K562 (cell line): ENCODE results near the gene SLC9A2. TPM values are rescaled to one million over a fixed set of nuclear protein-coding genes. Genes with fewer than 3 reads are reported as not detected.

Experiments
- ARID1B ChIP-seq: fragments of 450-650 bp; IDR thresholded peaks from 2 replicates; pipeline ENCODE4 v1.6.1; 2016; ENCODE audit warnings: antibody characterized with exemption, mild to moderate bottlenecking, inconsistent platforms
- BACH1 ChIP-seq: fragments of 200-800 bp; sonication (Bioruptor generic); IDR thresholded peaks from 2 replicates; pipeline ENCODE4 v1.6.1; 2016; ENCODE audit warnings: missing genetic modification characterization, missing compliant biosample characterization
- CEBPG ChIP-seq, 3 experiments: fragments of 200-800 bp in 1 of 3; sonication (Bioruptor generic) in 1 of 3; sonication (generic) in 1 of 3; formaldehyde crosslinking in 1 of 3; IDR thresholded peaks in 2 of 3; conservative IDR thresholded peaks in 1 of 3; 2 replicates each; pipeline versions ENCODE4 v1.6.1 to v1.8.0; 2016 to 2022; ENCODE audit warnings: missing compliant biosample characterization in 2 of 3, missing genetic modification characterization in 2 of 3, mild to moderate bottlenecking in 1 of 3, missing genetic modification reagents in 1 of 3
- EHMT2 ChIP-seq: fragments of 450-650 bp; IDR thresholded peaks from 2 replicates; pipeline ENCODE4 v1.6.1; 2018; ENCODE audit warnings: antibody characterized with exemption
- EP300 ChIP-seq: IDR thresholded peaks from 2 replicates; pipeline ENCODE4 v1.6.1; 2012; ENCODE audit warnings: low read length, improper control_type of control experiment
- GATAD2B ChIP-seq: fragments of 450-650 bp; IDR thresholded peaks from 2 replicates; pipeline ENCODE4 v1.6.1; 2017; ENCODE audit warnings: mild to moderate bottlenecking, borderline replicate concordance
- IRF9 ChIP-seq: fragments of 450-650 bp; IDR thresholded peaks from 2 replicates; pipeline ENCODE4 v1.6.1; 2016; ENCODE audit warnings: missing biosample characterization, missing genetic modification characterization
- KLF13 ChIP-seq: fragments of 450-650 bp; IDR thresholded peaks from 2 replicates; pipeline ENCODE4 v1.6.1; 2016; ENCODE audit warnings: missing genetic modification characterization, low read depth, mild to moderate bottlenecking, missing compliant biosample characterization, moderate library complexity, borderline replicate concordance
- L3MBTL2 ChIP-seq: fragments of 450-650 bp; IDR thresholded peaks from 2 replicates; pipeline ENCODE4 v1.6.1; 2016; ENCODE audit warnings: mild to moderate bottlenecking, moderate library complexity
- MAFG ChIP-seq: fragments of 450-650 bp; conservative IDR thresholded peaks from 2 replicates; pipeline ENCODE4 v1.6.1; 2016; ENCODE audit warnings: missing genetic modification characterization, missing compliant biosample characterization
- MEIS2 ChIP-seq: fragments of 450-650 bp; IDR thresholded peaks from 2 replicates; pipeline ENCODE4 v1.6.1; 2014; ENCODE audit warnings: mild to moderate bottlenecking; ENCODE audit not compliant: partially characterized antibody
- NKRF ChIP-seq: fragments of 450-650 bp; IDR thresholded peaks from 2 replicates; pipeline ENCODE4 v1.6.1; 2016; ENCODE audit warnings: borderline replicate concordance
- RFX5 ChIP-seq: IDR thresholded peaks from 2 replicates; pipeline ENCODE4 v1.6.1; 2011; ENCODE audit warnings: low read depth, mild to moderate bottlenecking, improper control_type of control experiment, low read length
- SPI1 ChIP-seq: IDR thresholded peaks from 2 replicates; pipeline ENCODE4 v1.6.1; 2011; ENCODE audit warnings: low read depth, low read length, control low read depth, borderline replicate concordance
- SUPT5H ChIP-seq: fragments of 450-650 bp; IDR thresholded peaks from 2 replicates; pipeline ENCODE4 v1.6.1; 2016
- TAF9B ChIP-seq: fragments of 450-650 bp; IDR thresholded peaks from 2 replicates; pipeline ENCODE4 v1.6.1; 2018; ENCODE audit warnings: mild to moderate bottlenecking; ENCODE audit not compliant: partially characterized antibody
- TCF3 ChIP-seq: sonication (generic); formaldehyde crosslinking; IDR thresholded peaks from 2 replicates; pipeline ENCODE4 v1.4.0; 2020; ENCODE audit warnings: mild to moderate bottlenecking, missing genetic modification reagents
- ZBTB34 ChIP-seq: fragments of 250-450 bp; sonication (Bioruptor Pico); IDR thresholded peaks from 2 replicates; pipeline ENCODE4 v1.8.0; 2021; ENCODE audit warnings: mild to moderate bottlenecking, moderate library complexity
- ZC3H8 ChIP-seq: fragments of 450-650 bp; IDR thresholded peaks from 2 replicates; pipeline ENCODE4 v1.6.1; 2017
- ZNF224 ChIP-seq: sonication (generic); formaldehyde crosslinking; IDR thresholded peaks from 2 replicates; pipeline ENCODE4 v1.8.0; 2022; ENCODE audit warnings: mild to moderate bottlenecking, missing genetic modification reagents
- ZNF274 ChIP-seq: IDR thresholded peaks from 2 replicates; pipeline ENCODE4 v1.6.1; 2011; ENCODE audit warnings: low read depth, mild to moderate bottlenecking, low read length, moderate library complexity, borderline replicate concordance
- ZNF408 ChIP-seq: fragments of 250-450 bp; sonication (Bioruptor Pico); IDR thresholded peaks from 2 replicates; pipeline ENCODE4 v1.4.0; 2020; ENCODE audit warnings: low read depth, mild to moderate bottlenecking, moderate library complexity
- ZNF445 ChIP-seq: fragments of 250-450 bp; sonication (Bioruptor Pico); IDR thresholded peaks from 2 replicates; pipeline ENCODE4 v1.4.0; 2020; ENCODE audit warnings: low read depth, mild to moderate bottlenecking, moderate library complexity
- ZNF561 ChIP-seq: fragments of 450-650 bp; formaldehyde crosslinking; conservative IDR thresholded peaks from 2 replicates; pipeline ENCODE4 v1.4.0; 2020; ENCODE audit warnings: mild to moderate bottlenecking, moderate library complexity
- polyA plus RNA-seq, 8 experiments: library from polyadenylated mRNA; depleted of rRNA in 4 of 8; stranded (reverse) in 5 of 8; unstranded in 3 of 8; fragments of >200 nt; fragmentation: Nextera tagmentation in 2 of 8; fragmentation: Illumina TruSeq in 1 of 8; extraction: Ambion mirVana in 2 of 8; extraction: Trizol in 1 of 8; gene quantifications; 2 replicates each; pipeline versions ENCODE4 v1.2.1 to v1.2.3, GENCODE V29; 2011 to 2014; ENCODE audit warnings: inconsistent platforms in 1 of 8, missing spikeins in 1 of 8
- total RNA-seq, 7 experiments: library from RNA; depleted of rRNA in 6 of 7; stranded (reverse); fragments of >200 nt in 6 of 7; fragmentation: Illumina TruSeq in 2 of 7; extraction: Trizol in 2 of 7; gene quantifications; 2 replicates each; pipeline versions ENCODE4 v1.2.1 to v1.2.3, GENCODE V29; 2011 to 2021; ENCODE audit warnings: low replicate concordance in 1 of 7
- TF ChIP-seq, protein P1 (sequence below): fragments of 200-800 bp; sonication (Bioruptor generic); IDR thresholded peaks from 2 replicates; pipeline ENCODE4 v1.6.1; 2017; ENCODE audit warnings: missing genetic modification characterization, missing compliant biosample characterization

The SLC9A2 gene
- total and polyA plus RNA-seq, 9 of the 15 experiments (the other 6 are each of a cell fraction or from before 2014, with no cell fraction given): 0.45 to 3.3 (median 1.6) TPM

- TF ChIP-seq NKRF (no peak), MAFG (0 out of 2 replicates have a peak, but pooled peaks have one; percentile 23), MEIS2 (peak; percentile 83), KLF13 (no peak), BACH1 (tag) (peak; percentile 70; the same call in 1 of the 2 replicates), ZBTB34 (CRISPR knock-in tag) (no peak), TAF9B (peak; percentile 19), IRF9 (tag) (no peak), RFX5 (no peak), ZC3H8 (no peak), SUPT5H (no peak), ZNF224 (CRISPR knock-in tag) (no peak), ZNF408 (CRISPR knock-in tag) (no peak), ARID1B (peak; percentile 74), SPI1 (peak; percentile 83), ZNF561 (CRISPR knock-in tag) (no peak), L3MBTL2 (peak; percentile 44), ZNF445 (no peak), TCF3 (CRISPR knock-in tag) (peak; percentile 38; the same call in 1 of the 2 replicates), EHMT2 (peak; percentile 52; the same call in 1 of the 2 replicates), GATAD2B (peak; percentile 19; the same call in 1 of the 2 replicates), CEBPG (CRISPR knock-in tag; IDR thresholded peaks at IDR 0.05) (no peak), CEBPG (tag; conservative IDR thresholded peaks at IDR 0.05 in 1 of 2, IDR thresholded peaks at IDR 0.05 in 1 of 2) (peak; percentile 78 to 88), ZNF274 (no peak), EP300 (peak; percentile 80)
- TF ChIP-seq, protein P1, sequence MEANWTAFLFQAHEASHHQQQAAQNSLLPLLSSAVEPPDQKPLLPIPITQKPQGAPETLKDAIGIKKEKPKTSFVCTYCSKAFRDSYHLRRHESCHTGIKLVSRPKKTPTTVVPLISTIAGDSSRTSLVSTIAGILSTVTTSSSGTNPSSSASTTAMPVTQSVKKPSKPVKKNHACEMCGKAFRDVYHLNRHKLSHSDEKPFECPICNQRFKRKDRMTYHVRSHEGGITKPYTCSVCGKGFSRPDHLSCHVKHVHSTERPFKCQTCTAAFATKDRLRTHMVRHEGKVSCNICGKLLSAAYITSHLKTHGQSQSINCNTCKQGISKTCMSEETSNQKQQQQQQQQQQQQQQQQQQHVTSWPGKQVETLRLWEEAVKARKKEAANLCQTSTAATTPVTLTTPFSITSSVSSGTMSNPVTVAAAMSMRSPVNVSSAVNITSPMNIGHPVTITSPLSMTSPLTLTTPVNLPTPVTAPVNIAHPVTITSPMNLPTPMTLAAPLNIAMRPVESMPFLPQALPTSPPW (CRISPR knock-in tag): peak; percentile 26; the same call in 1 of the 2 replicates
Measured at GRCh38 chr2:102664471-102664909, 45.1 kb downstream of the SLC9A2 start (continued).
